HEK293T (cell line): ENCODE data around the gene C2CD4A.

ENCODE experiments used
- BHLHE40 ChIP-seq: fragments of 450-650 bp; IDR thresholded peaks from 2 replicates; pipeline ENCODE4 v1.6.1; 2016; ENCODE audit warnings: mild to moderate bottlenecking, moderate library complexity, borderline replicate concordance
- ELF4 ChIP-seq: fragments of 450-650 bp; IDR thresholded peaks from 2 replicates; pipeline ENCODE4 v1.6.1; 2017; ENCODE audit warnings: antibody characterized with exemption
- FOXK2 ChIP-seq: fragments of 450-650 bp; IDR thresholded peaks from 2 replicates; pipeline ENCODE4 v1.6.1; 2016; ENCODE audit warnings: mild to moderate bottlenecking
- HDGF ChIP-seq: fragments of 450-650 bp; IDR thresholded peaks from 2 replicates; pipeline ENCODE4 v1.6.1; 2017; ENCODE audit warnings: antibody characterized with exemption, borderline replicate concordance
- L3MBTL2 ChIP-seq: fragments of 450-650 bp; conservative IDR thresholded peaks from 2 replicates; pipeline ENCODE4 v1.6.1; 2016; ENCODE audit warnings: mild to moderate bottlenecking
- SP1 ChIP-seq: fragments of 450-650 bp; IDR thresholded peaks from 2 replicates; pipeline ENCODE4 v1.6.1; 2017
- SUZ12 ChIP-seq: fragments of 450-650 bp; IDR thresholded peaks from 2 replicates; pipeline ENCODE4 v1.6.1; 2016; ENCODE audit warnings: mild to moderate bottlenecking

GRCh38 chr15:62106096-62106495, 39.3 kb downstream of the C2CD4A start:
- TF ChIP-seq L3MBTL2 (no peak), BHLHE40 (no peak), SUZ12 (no peak), HDGF (no peak), ELF4 (no peak), SP1 (no peak), FOXK2 (no peak)
